Suprapubic skin (tissue), 4 donors: ENCODE data around the gene ICAM2. TPM values are rescaled to one million over a fixed set of nuclear protein-coding genes. Genes with fewer than 3 reads are reported as not detected.

Source experiments
- DNase-seq, 2 donors: peaks; one replicate each; pipeline ENCODE4 v3.0.0-alpha.2; 2019; ENCODE audit warnings: low spot score in 2 of 2
- H3K27ac ChIP-seq: fragments of 200-600 bp; sonication (generic); one replicate; pipeline ENCODE4 v1.5.1; 2019
- H3K27me3 ChIP-seq: fragments of 200-600 bp; sonication (generic); one replicate; pipeline ENCODE4 v1.5.1; 2019
- H3K36me3 ChIP-seq: fragments of 200-600 bp; sonication (generic); one replicate; pipeline ENCODE4 v1.5.1; 2019
- H3K4me1 ChIP-seq: fragments of 200-600 bp; sonication (generic); one replicate; pipeline ENCODE4 v1.5.1; 2019
- H3K4me3 ChIP-seq: fragments of 200-600 bp; sonication (generic); one replicate; pipeline ENCODE4 v1.5.1; 2019; ENCODE audit warnings: mild to moderate bottlenecking
- H3K9me3 ChIP-seq: fragments of 200-600 bp; sonication (generic); one replicate; pipeline ENCODE4 v1.5.1; 2019
- CTCF ChIP-seq, 2 donors: fragments of 200-600 bp in 1 of 2; fragments of 450-650 bp in 1 of 2; sonication (generic) in 1 of 2; IDR thresholded peaks; one replicate each; pipeline ENCODE4 v1.5.1; 2016 to 2019; ENCODE audit warnings: antibody characterized with exemption in 2 of 2, mild to moderate bottlenecking in 1 of 2, moderate library complexity in 1 of 2
- EP300 ChIP-seq: sonication (generic); formaldehyde crosslinking; IDR thresholded peaks from one replicate; pipeline ENCODE4 v1.6.1; 2017; ENCODE audit warnings: antibody characterized with exemption
- POLR2A ChIP-seq, 2 donors: fragments of 450-650 bp; IDR thresholded peaks; one replicate each; pipeline ENCODE4 v1.6.1; 2017; ENCODE audit warnings: antibody characterized with exemption in 2 of 2, mild to moderate bottlenecking in 2 of 2, moderate library complexity in 2 of 2
- POLR2AphosphoS5 ChIP-seq, 3 donors: sonication (generic); formaldehyde crosslinking; IDR thresholded peaks; one replicate each; pipeline ENCODE4 v1.6.1; 2017; ENCODE audit warnings: antibody characterized with exemption in 3 of 3
- WGBS: methylation state at CpG from one replicate; pipeline ENCODE4 v1.1.5; 2018; 5-methylcytosine and 5-hydroxymethylcytosine counted together
- total RNA-seq, 4 donors: library from RNA; depleted of rRNA; stranded (reverse); fragments of >200 nt; gene quantifications; one replicate each; pipeline ENCODE4 v1.1.0, GENCODE V29; 2016

The ICAM2 gene
- total RNA-seq, 4 donors from 2014 or later = 8.4 to 32.5 (median 14.9) TPM

DNA sequence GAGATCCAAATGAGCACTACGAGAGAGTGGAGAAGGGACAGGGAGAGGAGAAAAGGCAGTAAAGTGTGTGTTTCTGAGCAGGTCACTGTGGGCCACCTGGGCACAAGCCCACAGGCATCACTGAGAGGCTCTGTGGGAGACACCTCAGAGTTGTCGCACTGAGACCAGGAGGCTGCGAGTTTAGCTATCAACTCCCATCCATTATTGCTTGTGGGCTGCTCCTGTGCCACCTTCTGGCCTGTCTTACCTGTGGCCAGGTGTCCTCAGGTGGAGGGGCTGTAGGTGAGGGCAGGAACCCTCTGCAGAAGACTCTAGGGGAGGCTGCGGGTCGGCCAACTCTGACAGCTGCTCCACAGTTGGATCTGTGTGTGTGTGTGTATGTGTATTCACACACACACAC, 24.8 kb downstream of the ICAM2 start:
- DNase-seq = peak; percentile 18 to 57
- TF ChIP-seq POLR2A (IDR thresholded peaks at IDR 0.05) (no peak), EP300 (no peak), POLR2AphosphoS5 (IDR thresholded peaks at IDR 0.05) (no peak), CTCF (IDR thresholded peaks at IDR 0.05) (no peak)

DNA sequence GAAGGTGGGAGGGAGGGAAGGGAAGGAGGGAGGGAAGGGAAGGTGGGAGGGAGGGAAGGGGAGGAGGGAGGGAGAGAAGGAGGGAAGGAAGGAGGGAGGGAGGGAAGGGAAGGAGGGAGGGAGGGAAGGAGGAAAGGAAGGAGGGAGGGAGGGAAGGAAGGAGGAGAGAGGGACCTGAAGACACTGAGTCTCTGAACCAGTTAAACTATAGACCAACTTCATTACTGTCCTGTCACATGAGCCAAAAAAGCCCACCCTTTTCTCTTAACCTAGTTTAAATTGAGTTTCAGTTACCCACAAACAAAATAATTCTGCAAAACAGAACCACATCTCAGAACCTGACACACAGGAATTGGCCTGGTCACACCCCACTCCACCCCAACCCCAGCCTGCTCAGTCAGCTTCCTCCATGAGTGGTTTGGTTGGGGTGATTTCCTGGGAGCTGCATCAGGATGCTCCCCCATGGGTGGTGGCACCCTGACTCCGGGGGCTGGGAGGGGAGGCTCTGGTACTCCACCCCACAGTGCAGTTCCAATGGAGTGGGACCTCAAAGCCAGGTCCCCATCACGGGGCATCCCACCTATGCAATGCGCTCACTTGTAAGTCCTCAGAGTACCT, 27.0 kb downstream of the ICAM2 start:
- Histone ChIP-seq H3K27me3 (peaks cover 57% of the 10 kb centered on the region), H3K4me1 (peaks cover 20% of the 10 kb centered on the region), H3K27ac (no peak overlapping the region), H3K9me3 (no peaks in the 10 kb centered on the region), H3K4me3 (no peak overlapping the region), H3K36me3 (no peaks in the 10 kb centered on the region)
- 67% methylated on average over 2 of the region's 3 CpGs for whole genome bisulfite sequencing
- no peak for TF ChIP-seq EP300
- DNase-seq = peak; percentile 40 to 43

More for the DNA sequence above, 24.8 kb downstream of the ICAM2 start:
- H3K27me3 ChIP-seq = peaks cover 56% of the 10 kb centered on the region
- no peaks in the 10 kb centered on the region for H3K9me3 ChIP-seq
- peaks cover 17% of the 10 kb centered on the region for H3K4me1 ChIP-seq
- no peak overlapping the region for H3K27ac ChIP-seq
- H3K4me3 ChIP-seq = no peak overlapping the region
- WGBS = 86% methylated on average over 5 of the region's 5 CpGs
- no peaks in the 10 kb centered on the region for H3K36me3 ChIP-seq

DNA sequence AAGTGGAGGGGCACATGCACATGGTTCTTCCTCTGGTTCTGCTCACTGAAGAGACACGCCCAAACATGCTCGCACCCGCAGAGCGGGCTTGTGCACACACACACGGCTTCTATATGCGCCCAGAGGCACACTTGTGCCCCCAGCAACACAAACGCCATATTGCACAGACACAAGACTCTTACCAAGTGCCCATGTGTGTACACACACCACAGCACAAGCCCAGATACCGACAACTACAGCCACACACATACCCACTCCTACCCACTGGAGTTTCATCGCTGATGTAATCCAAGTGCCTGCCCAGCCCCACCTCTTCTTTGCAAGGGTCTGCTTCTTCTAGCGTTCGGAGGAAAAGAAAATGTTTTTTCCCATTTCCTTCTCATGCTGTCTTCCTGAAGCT, 28.8 kb downstream of the ICAM2 start:
- no peak for TF ChIP-seq POLR2A (IDR thresholded peaks at IDR 0.05)
- TF ChIP-seq CTCF (IDR thresholded peaks at IDR 0.05) = no peak
- TF ChIP-seq POLR2AphosphoS5 (IDR thresholded peaks at IDR 0.05) = no peak
- no peak for TF ChIP-seq EP300
- no peak for DNase-seq
- 47% methylated on average over 10 of the region's 11 CpGs for WGBS
- Histone ChIP-seq H3K27ac (no peak overlapping the region), H3K9me3 (no peaks in the 10 kb centered on the region), H3K4me1 (peaks cover 21% of the 10 kb centered on the region), H3K4me3 (no peak overlapping the region), H3K36me3 (no peaks in the 10 kb centered on the region), H3K27me3 (peaks cover 46% of the 10 kb centered on the region)

DNA sequence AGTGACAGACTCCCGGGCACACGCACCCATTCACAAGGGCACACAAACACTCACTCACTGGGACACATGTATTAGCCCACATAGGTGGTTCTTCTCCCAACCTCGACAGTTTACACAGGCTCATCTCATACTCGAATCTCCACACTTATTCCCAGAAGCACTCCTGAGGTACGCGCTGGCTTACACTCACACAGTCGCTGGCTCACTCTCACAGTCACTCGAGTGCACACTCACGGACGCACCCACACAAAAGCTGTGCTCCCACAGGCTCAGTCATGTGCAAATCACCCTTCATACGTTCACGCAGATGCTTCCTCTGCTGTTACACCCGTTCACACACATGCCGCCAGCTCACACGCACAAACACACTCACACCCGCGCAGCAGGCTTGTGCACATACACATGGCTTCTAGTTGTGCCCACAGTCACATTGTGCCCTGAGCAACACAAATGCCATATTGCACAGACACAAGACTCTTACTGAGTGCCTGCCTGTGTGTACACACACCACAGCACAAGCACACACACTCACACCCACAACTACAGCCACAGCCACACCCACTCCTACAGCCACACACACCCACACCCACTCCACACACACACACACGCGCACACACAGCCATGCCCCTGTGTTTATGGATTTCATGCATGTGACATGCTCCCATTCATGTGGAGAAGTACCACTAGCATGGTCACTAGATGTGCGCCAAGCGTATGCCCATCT, 30.6 kb downstream of the ICAM2 start:
- TF ChIP-seq POLR2AphosphoS5 (IDR thresholded peaks at IDR 0.05) = no peak
- TF ChIP-seq POLR2A (IDR thresholded peaks at IDR 0.05) = no peak
- TF ChIP-seq CTCF (IDR thresholded peaks at IDR 0.05) = no peak
- no peak for TF ChIP-seq EP300
- Histone ChIP-seq H3K4me3 (no peak overlapping the region), H3K27ac (no peak overlapping the region), H3K36me3 (no peaks in the 10 kb centered on the region), H3K27me3 (peaks cover 36% of the 10 kb centered on the region), H3K4me1 (peaks cover 35% of the 10 kb centered on the region), H3K9me3 (no peaks in the 10 kb centered on the region)
- peak in 1 of 2 donors; percentile 53 for DNase-seq
- 79% methylated on average over 21 of the region's 21 CpGs for WGBS

DNA sequence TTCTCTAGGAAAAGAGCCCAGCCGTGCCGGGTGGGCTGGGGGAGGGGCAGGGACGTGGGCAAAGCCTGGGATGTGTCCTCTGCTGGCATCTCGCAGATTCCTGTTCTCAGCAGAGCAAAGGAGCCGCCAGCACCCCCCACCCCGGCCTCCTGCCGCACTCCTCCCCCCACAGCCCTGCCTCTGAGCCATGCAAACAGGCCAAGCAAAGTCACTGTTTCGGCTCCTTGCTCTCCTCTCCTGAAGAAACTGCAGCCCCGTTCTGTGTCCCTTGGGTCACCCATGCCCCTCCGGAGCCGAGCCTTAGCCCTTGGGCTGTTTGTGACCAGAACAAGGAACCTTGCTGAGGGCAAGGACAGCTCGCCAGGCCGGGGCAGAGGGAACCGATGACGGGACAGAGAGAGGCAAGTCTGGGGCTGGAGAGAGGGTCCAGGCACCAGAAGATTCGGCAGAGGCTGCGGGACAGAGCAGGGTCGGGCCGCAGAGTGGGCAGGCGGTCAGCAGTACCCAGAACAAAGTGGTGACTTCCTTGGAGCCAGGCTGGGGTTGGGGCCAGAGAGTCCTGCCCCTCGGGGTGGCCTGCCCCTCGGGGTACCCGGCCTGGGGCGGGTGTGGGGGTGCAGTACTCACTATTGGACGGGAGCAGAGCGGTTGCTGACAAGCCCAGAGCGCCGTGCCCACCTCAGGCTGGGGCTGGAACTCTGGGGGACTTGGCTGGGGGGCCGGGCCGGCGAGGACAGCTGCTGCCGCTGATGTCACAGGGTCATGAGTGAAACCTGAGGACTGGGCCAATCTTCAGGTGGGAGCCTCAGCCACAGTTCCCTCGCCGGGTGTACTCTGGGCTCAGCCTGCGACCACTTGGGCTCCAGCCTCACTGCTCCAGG, 31.5 kb downstream of the ICAM2 start:
- 46% methylated on average over 18 of the region's 35 CpGs for WGBS
- DNase-seq = peak in 1 of 2 donors; percentile 59
- Histone ChIP-seq H3K36me3 (no peaks in the 10 kb centered on the region), H3K9me3 (no peaks in the 10 kb centered on the region), H3K27ac (no peak overlapping the region), H3K27me3 (peaks cover 36% of the 10 kb centered on the region), H3K4me1 (peaks cover 43% of the 10 kb centered on the region), H3K4me3 (no peak overlapping the region)
- TF ChIP-seq EP300 (no peak), POLR2A (IDR thresholded peaks at IDR 0.05) (no peak), CTCF (IDR thresholded peaks at IDR 0.05) (no peak), POLR2AphosphoS5 (IDR thresholded peaks at IDR 0.05) (no peak)
